Activated effector memory CD4-positive, alpha-beta T cell treated with Interleukin-2 at 50 U/mL for 16 hours (primary cell): ENCODE data around the gene MED13L.
A peak's percentile ranks its signal among the peaks of the same experiment; 100 is the strongest.

ENCODE experiments used
- DNase-seq: peaks from one replicate; pipeline ENCODE4 v3.0.0-alpha.2; 2020

MED13L gene

DNA sequence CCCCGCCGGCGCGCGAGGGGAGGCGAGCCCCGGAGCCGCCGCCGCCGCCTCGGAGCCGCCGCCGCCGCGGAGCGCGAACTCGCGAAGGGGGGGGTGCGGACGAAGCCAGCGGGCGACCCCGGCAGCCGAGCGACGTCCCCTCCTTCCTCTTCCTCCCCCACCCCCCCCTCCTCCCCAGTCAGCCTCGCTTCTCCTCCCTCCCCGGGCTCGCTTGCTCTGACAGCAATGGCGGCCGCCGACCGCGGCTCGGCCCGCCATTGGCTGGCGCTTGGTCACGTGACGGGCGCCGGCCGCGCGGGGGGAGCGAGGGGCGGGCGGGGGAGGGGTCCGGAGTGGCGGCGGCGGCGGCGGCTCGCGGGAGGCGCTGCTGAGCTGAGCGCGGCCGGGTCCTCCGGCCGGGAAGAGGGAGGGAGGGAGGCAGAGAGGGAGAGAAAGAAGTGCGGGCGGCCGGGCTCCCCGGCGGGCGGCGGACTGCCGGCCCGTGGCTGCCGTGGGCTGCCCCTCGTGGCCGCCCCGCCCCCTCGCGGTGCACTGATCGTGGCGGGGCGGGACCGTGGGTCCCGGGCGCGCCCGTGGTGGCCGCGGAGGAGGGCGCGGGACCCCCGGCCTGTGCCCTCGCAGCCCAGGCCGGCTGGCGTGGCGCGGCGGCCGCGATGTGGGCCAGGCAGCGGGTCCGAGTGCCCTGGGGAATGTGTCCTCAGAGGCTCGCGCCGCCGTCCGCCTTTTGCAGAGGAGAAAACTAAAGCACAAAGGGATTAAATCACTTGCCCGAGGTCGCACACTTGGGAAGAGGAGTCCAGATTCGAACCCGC lies at the start of gene MED13L:
MED13L (minus strand) TSS at position 227 of the 812 bp plus-strand sequence. CDS start 562 bp downstream, outside the sequence.
- peak; percentile 87 for DNase-seq

DNA sequence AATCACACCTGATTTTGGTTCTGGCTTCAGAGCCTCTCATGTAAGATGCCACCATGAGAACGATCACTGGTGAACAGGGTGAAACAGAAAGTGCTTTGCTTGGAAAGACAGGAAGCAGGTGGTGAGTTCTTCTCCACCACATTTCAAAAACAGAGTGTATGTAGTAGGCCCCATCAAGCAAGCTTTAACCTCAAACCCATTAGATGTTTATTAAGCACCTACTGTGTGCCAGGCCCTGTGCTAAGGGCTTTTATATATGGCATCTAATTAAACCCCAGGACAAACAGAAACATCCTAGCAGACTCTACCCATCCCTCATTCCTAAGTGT lies 47.8 kb upstream of the MED13L start:
- DNase-seq = no peak

DNA sequence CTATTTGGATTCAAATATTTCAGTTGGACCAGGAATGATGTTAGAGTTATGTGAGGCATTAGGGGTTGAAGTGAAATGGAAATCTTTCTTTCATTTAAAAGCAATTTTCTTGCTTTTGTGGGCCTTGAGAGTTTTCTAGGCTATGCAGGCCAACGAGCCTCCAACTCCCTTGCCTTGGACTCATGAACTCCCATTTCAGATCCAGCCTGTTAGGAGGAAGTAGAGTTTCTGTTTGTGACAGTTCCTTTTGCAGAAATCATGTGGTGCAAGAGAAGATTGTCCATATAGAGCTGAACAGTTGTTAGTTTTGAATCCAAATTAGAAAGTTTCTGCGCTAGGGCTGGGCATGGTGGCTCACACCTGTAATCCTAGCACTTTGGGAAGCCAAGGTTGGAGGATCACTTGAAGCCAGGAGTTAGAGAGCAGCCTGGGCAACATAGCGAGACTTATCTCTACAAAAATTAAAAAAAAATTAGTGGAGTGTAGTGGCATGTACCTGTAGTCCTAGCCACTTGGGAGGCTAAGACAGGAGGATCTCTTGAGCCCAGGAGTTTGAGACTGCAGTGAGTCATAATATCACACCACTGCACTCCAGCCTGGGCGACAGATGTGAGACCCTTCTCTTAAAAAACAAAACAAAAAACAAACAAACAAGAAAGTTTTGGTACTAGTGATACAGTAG lies 47.3 kb upstream of the MED13L start:
- no peak for DNase-seq

DNA sequence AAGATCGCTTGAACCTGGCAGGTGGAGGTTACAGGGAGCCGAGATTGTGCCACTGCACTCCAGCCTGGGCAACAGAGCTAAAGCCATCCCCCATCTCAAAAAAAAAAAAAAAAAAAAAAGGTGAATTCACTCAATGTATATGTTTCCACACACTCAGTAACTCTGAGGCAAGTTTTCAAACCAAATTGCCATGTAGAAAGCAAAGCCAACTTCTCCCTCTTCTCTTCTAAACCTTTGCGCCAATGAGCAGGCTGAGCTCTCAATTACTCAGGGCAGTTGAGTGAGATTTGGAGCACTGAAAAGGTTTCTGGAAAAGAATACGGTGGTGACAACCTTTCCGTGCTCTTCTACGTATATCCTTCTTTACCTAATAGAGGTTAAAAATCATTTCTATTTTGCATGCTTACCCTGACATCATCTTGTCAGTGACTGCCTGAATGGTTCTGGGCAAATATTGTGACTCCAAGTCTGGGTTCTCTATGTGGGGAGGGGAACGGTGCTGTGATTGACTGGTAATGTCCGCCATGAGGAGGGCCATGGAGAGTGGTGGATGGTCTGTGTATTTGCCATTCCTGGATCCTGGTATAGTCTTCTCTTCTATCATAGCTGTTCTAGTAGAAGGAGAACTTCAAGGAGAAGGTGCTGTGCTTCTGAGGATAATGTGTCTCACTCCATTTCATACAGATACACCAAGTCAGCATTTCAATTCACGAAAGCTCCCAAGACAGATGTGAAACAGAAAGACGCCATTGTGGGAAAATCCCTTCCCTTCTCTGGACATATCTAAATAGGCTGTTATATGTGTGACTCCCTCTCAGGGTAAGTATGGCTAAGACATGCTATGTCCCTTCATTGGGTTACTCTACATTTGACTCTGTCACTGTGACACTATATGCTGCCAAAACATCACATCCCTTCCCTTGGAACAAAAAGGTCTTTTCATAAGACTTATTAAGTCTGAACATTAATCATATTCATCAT lies 46.2 kb upstream of the MED13L start:
- DNase-seq = no peak

DNA sequence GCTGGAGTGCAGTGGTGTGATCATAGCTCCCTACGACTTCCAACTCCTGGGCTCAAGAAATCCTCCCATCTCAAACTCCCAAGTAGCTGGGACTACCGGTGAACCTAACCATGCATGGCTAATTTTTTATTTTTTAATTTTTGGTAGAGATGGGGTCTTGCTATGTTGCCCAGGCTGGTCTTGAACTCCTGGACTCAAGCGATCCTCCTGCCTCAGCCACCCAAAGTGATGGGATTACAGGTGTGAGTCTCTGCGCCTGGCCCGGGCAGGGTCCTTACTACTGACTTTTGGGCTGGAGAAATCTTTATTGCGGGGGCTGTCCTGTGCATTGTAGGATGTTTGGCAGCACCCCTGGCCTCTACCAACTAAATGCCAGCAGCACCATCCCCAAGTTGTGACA lies 44.4 kb upstream of the MED13L start:
- DNase-seq = no peak

DNA sequence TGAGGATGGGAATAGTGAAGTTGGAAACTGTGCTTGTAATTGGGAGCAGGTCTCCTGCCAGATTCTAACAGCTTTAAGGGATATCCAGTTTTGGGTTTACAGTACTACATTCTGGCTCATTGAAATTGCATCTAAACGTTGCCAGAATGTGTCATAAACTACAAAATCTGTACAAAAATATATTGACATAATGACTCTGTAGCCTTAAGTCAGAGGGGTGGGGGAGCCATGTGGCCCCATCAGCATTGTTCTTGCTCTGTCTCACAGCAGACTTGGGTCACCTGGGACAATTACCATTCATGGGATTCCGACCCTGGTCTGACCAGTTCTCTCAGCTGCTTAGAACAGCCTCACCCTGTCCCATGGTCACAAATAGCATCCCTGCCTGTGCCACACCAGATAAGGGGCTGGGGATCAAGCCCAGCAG lies 43.3 kb upstream of the MED13L start:
- no peak for DNase-seq

DNA sequence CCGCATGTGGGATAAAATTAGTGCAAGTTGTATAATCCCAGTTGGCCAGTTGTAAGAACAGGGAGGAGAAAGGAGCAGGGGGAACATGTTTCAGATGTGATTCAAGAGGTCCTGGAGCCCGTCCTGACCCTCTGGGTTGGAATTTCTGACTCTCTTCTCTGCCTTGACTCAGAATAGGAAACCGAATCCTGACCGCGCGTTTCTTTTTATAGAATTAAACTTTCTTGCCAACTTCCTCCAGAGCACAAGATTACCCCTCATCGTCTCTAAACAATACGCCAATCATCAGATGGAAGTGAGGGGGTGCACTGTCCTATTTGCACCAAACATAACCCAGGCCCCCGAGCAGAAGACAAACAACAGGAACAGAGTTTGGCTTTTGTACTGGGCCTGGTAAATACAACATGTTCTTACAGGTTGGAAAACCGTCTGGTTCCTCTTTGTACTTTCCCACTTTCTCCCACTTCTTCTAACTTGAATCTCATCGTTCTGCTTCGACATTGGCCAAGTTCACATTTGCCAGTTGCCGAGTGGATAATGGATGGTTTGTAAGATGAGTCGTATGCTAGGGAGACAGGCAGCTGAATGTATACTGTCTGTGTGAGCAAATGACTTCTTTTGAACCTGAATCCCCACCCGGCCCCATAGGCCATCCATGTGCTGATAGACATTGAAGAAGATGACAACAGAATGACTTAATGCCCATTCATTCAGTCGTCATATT lies 42.6 kb upstream of the MED13L start:
- no peak for DNase-seq

DNA sequence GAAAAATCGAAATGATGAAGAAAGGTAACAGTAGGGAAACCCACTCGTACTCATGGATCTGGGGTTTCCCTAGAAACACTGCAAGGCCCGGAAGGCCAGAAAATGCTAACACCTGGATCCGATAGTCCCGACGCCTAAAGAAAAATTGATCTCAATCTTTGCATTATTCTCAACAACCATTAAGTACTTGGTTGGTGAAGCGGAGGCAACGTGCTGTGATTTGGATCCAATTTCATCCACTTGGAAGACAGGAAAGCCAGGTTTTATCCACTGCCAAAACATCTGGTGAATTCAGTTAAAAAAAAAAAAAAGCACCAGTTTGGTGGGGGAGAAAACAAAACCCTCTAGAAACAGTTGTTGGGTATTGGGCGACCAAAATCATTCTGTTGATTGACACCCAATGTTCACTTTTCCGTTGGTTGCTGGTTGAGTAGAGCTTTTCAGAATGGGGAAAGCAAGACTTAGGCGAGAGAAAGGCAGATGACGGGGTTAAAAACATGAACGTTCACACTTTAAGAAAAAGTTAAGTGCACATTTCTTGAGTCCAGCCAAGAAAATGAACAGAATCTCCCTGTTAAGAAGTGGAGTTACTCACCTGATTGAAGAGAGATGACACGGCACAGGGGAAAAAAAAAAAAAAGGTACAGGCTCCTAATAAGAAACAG lies 41.9 kb upstream of the MED13L start:
- DNase-seq = no peak

DNA sequence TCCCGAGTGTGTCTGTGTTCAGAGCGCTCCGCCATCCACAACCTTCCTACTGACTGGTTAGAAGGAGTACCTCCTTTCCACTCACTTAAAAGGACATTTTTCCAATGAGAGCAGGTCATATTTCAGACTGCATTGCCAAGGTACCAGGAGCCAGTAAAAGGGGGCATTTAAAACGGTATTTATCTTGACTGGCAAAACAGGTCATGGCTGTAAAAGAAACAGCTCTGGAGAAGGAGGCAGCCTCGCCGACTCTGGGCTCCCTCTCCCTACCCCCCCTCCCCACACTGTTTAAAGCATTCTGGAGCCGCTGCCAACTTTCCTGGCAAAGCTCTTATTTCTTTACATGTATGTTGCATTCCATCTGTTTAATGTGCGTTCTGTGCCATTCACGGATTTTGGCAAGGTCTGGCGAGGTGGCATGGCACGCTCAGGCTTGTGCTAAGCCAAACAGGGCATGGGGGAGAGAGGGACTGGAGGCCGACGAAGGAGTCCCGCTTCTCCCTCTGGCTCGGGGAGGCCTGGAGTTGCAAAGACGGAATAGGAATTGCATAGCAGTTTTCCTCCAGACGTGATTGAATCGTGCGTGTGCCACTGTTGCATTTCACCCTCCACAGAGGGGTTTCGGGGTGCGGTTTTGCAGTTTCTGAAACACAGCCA lies 41.2 kb upstream of the MED13L start:
- no peak for DNase-seq

DNA sequence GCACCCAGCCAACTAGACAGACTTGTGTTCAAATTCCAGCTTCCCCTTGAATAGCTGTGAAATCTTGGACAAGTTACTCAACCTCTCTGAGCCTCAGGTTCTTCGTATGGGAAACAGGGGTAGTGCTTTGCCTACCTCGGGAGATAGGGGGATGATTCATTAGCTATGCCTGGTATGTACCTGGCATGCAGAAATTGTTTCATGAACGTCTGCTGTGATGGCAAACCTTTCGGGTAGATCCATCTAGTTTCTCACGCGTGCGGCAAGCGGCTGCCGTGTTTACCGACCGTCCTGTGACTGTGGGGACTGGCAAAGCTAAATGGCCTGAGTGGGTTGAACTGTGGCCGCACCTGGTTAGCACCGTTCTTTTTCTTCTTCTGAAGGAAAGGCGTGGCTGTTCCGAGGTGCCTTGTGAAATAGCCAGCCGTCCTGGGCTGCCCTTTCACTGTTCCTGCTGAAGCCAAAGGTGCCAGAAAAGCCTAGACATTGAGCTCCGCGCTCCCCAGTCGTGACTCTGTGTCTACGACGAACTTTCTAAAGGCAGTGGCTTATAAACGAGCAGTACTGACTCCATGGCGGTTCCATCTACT lies 40.6 kb upstream of the MED13L start:
- DNase-seq = no peak

DNA sequence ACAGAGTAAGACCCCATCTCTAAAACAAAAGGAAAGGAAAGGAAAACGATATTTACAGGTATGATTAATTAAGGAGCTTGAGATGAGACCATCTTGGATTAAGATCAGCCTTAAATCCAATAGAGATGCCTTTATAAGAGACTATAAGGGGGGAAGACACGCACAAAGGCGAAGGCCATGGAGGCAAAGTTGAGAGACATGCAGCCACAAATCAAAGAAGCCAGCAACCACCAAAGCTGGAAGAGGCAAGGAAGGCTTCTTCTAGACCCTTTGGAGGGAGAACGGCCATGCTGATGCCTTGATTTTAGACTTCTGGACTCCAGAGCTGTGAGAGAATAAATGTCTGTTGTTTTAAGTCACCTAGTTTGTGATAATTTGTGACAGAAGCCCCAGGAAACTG lies 39.6 kb upstream of the MED13L start:
- DNase-seq = no peak

DNA sequence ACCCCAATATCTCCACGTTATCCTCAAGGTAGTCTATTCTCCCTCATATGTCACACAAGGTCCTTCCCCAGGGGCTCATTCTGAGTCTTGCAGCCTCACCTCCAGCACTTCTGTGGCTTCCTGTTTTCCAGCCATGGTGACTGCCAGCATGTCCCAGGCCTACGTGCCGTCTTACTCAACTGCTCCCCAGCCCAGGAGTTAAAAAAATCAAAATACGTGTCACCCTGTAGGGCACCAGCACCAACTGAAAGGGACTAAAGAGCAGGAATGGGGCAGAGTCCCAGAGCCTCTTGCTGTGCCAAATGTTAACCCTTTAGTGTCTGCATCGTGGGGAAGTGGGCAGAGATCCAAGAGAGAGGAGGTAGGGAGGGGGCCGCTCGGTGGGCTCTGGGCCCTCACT lies 37.0 kb upstream of the MED13L start:
- DNase-seq = no peak

DNA sequence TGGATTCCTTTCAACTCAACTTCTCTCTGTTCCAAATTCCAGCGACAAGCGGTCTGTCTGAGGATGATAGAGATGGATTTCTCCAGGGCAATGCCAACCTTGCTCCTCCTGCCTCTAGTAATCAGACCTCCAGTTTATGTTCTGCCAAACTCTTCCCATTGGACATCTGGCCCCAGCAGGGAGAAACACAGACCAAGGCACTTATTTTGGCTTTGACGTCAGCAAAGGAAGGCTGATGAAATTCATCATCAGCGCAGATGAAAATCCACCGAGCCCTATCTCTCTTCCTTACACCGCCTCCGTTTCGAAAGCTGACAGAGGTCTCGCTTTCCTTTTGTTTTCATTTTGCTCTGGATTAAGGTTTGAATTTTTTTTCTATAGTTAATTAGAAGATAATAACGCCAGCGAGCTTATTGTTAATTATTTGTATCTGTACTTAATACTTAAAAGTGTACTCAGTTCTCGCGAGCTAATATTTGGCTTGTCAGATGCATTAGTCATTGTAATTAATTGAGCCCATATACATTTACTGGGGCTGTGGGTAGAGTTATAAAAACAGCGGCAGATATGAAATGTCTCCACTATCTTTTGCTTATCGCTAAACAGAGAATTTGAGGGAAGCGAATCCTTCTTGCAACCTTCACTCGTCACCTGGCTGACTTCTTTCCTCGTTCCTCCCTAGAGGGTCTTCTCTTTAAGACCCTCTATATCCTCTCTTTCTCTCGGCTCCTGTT lies 35.9 kb upstream of the MED13L start:
- no peak for DNase-seq

DNA sequence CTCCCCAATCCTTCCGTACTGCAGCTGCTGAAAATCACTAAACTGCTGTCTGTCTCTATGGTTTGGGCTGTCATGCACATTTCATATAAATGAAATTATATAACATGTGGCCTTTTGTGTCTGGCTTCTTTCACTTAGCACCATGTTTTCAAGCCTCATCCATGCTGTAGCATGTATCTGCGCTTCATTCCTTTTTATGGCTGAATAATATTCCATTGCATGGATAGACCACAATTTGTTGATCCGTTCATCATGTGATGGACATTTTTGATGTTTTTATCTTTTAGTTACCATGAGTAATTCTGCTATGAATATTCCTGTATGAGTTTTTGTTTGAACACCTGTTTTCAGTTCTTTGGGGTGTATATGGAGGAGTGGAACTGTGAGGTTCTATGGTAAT lies 32.6 kb upstream of the MED13L start:
- no peak for DNase-seq

DNA sequence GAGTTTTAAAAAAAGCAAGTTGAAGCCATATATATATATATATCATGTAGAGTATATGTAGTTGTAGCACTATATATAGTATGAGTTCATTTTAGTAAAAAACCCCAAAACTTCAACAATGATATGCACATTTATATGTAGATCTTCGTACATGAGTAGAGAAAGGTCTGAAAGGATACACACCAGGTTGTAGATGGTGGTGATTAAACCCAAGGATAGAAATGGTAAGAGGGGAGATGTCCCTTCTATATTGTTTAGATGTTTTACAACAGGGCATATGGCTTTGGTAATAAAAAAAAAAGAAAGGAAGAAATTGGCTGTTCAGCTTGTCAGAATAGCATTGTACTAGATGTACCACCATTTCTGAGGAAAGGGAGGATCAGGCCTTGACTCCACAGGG lies 31.9 kb upstream of the MED13L start:
- no peak for DNase-seq

DNA sequence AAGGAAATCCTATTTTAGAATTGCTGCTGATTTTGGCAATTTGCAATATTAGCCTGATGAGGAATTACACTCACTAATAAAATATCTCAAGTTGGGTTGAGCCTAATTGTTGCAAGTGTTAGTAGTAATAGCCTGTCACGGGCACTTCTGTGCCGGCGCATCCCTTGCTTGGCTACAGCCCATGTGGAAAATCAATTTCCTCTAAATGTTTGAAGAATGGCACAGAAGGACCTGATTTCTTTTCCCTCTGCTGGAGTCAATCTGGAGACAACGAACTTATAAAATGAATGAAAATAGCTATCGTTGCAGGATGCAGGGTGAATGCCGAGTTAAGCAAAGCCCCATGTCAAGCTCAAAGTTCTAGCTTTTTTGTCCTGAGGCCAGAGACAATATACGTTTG lies 31.2 kb upstream of the MED13L start:
- DNase-seq = no peak

DNA sequence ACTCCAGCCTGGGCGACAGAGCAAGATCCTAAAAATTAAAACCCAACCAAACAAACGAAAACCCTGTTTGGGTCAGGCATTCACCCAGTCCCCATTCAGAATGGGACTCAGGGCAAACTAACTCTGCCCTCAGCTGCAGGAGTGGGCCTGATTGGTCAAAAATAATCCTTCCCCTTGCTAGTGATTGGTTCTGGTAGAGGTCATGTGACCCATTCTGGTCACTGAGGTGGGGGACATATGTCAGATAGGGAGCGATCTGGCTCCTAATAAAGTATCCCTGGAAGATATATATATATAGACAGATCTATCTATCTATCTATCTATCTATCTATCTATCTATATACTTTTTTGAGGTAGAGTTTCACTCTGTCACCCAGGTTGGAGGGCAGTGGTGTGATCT lies 29.5 kb upstream of the MED13L start:
- DNase-seq = no peak

DNA sequence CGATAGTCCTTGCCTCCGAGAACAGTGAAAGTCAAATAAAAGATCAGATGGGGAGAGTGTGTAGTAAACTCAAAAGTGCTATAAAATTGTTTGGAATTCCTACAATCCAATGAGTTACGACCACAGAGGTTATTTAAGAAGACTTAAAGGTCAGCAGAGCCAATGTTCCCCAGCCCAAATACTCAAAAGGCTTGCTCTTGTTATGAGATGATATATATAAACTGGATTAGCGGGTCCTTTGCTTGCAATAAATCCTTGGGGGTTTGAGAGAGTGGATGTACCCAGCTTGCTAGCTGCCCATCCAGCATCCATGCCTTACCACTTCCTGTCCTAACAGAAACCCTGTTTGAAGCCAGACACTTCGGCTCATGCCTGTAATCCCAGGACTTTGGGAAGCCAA lies 29.0 kb upstream of the MED13L start:
- no peak for DNase-seq

DNA sequence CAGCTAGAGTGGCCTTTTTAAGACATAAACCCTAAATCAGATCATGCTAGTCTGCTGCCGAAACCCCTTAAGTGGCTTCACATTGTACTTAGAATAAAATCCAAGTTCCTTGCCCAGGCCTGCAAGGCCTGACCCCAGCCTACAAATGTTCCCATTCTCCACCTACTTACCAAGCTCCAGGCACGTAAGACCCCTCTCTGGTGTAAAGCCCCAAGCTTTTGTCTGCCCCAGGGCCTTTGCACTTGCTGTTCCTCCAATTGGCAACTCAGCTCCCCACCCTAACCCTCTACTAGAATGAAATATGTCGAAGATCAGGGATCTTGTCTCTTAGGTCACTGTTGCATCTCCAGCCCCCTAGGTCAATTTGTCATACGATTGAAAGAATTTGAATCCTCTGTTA lies 27.1 kb upstream of the MED13L start:
- DNase-seq = no peak

DNA sequence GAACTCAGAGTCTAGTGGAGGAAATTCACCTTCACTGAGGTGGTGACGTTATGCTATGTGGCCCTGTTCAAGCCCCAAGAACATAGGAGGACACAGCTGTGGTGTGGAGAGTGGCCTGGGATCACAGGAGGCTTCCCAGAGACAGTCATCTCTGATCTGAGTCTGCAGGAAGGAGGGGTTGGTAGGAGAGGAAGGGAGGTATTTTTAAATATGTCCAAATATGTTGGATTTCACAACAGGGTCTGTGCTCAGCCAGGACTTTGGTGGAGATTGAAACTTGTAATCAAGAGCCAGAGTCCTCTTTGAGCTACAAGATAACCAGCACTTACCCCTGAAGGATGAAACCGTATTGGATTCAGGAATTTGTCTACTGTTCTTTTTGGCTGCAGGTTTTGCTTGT lies 26.4 kb upstream of the MED13L start:
- DNase-seq = no peak

DNA sequence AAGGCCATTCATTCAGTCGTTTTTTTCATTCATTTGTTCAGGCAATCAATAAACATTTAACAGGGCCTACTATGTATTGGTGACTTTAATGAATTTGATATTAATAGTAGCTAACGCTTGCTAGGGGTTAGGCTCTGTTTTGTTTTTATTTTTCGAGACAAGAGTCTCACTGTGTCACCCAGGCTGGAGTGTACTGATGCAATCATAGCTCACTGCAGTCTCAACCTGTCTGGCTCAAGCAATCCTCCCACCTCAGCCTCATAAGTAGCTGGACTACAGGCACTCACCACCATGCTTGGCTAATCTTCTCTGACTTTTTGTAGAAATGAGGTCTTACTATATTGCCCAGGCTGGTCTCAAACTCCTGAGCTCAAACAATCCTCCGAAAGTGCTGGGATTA lies 25.6 kb upstream of the MED13L start:
- no peak for DNase-seq
